Measurements from ENCODE around the gene CRLF1.

CRLF1 gene

GRCh38 chr19:18599485-18599884 is 7.1 kb downstream of the CRLF1 start:
- H3K4me2 ChIP-seq (ENCODE audit: low read depth, low read length, poor library complexity, severe bottlenecking) = no peak overlapping the region
- H3K9me3 ChIP-seq (ENCODE audit: insufficient read depth, low read depth, low read length) = no peaks in the 10 kb centered on the region
- H3K27me3 ChIP-seq (ENCODE audit: insufficient read depth, low read length, poor library complexity, severe bottlenecking) = no peaks in the 10 kb centered on the region
- H4K20me1 ChIP-seq (ENCODE audit: insufficient read depth, low read length, poor library complexity, severe bottlenecking) = no peaks in the 10 kb centered on the region
- H3K9me2 ChIP-seq (replicated peaks; ENCODE audit: low read depth, low read length) = no peaks in the 10 kb centered on the region
- H3K4me1 ChIP-seq (ENCODE audit: insufficient read depth, low read length, poor library complexity, severe bottlenecking) = peaks cover 4% of the 10 kb centered on the region
- no peak for TF ChIP-seq EZH2phosphoT487 (IDR thresholded peaks at IDR 0.05; ENCODE audit: borderline replicate concordance)
- TF ChIP-seq CTCF (conservative IDR thresholded peaks at IDR 0.05; ENCODE audit: low read length) = no peak
- H3K79me2 ChIP-seq (ENCODE audit: insufficient read depth, low read length) = no peaks in the 10 kb centered on the region
- no peaks in the 10 kb centered on the region for H3K36me3 ChIP-seq (ENCODE audit: insufficient read depth, low read length)
- H3K4me3 ChIP-seq (ENCODE audit: low read length, poor library complexity, severe bottlenecking) = no peak overlapping the region
- H2AFZ ChIP-seq (ENCODE audit: low read length) = no peak overlapping the region
- H3F3A ChIP-seq (ENCODE audit: low read depth) = no peaks in the 10 kb centered on the region
- no peak overlapping the region for H3K9ac ChIP-seq (ENCODE audit: low read depth, low read length, poor library complexity, severe bottlenecking)

DNA sequence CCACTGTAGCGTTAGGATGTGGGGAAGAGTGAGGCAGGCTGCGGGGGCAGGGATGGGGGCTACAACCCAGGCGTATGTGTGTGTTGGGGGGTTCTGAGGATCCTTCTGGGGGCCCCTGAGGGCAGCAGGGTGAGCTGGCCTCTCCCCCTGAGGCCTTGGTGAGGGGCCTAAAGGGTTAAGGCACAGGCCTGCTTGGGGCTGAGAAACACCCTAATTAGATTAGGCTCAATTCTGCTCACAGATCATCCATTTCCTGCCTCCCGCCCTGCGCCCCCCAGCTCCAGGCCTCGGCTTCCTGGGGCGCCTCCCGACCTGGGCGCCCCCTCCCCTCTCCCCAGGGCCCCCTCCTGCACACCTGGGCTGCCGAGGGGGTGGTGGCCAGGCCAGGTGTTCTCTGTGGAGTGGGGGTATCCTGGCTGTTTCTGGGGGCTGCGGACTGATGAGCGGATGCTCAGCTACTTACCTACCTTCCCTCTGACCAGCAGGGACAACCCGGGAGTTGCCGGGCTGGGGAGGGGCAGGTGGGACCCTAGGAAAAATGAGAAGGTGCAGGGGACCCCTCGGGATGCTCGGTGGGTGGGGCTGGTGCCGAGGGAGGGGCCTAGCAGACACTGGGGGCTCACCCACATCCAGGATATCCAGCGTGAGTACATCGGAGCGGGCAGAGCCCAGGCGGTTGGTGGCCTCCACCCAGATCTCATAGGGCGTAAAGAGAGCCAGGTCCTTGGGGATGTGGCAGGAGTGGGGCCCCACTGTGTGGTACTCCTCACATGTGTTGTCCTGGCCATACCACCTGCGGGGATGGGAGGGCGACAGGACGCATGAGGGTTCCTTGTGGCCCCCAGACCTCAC is 8.6 kb downstream of the CRLF1 start:
- Histone ChIP-seq H3K9me3 (ENCODE audit: insufficient read depth, low read depth, low read length) (no peaks in the 10 kb centered on the region), H3K79me2 (ENCODE audit: insufficient read depth, low read length) (no peaks in the 10 kb centered on the region), H3K4me2 (ENCODE audit: low read depth, low read length, poor library complexity, severe bottlenecking) (no peak overlapping the region), H3K36me3 (ENCODE audit: insufficient read depth, low read length) (no peaks in the 10 kb centered on the region), H3K4me3 (ENCODE audit: low read length, poor library complexity, severe bottlenecking) (no peak overlapping the region), H3K27me3 (ENCODE audit: insufficient read depth, low read length, poor library complexity, severe bottlenecking) (no peaks in the 10 kb centered on the region), H4K20me1 (ENCODE audit: insufficient read depth, low read length, poor library complexity, severe bottlenecking) (no peaks in the 10 kb centered on the region), H3F3A (ENCODE audit: low read depth) (no peaks in the 10 kb centered on the region), H3K9me2 (replicated peaks; ENCODE audit: low read depth, low read length) (no peaks in the 10 kb centered on the region), H3K4me1 (ENCODE audit: insufficient read depth, low read length, poor library complexity, severe bottlenecking) (peaks cover 5% of the 10 kb centered on the region), H3K9ac (ENCODE audit: low read depth, low read length, poor library complexity, severe bottlenecking) (no peak overlapping the region), H2AFZ (ENCODE audit: low read length) (no peak overlapping the region)
- TF ChIP-seq CTCF (conservative IDR thresholded peaks at IDR 0.05; ENCODE audit: low read length) = no peak
- no peak for TF ChIP-seq EZH2phosphoT487 (IDR thresholded peaks at IDR 0.05; ENCODE audit: borderline replicate concordance)

DNA sequence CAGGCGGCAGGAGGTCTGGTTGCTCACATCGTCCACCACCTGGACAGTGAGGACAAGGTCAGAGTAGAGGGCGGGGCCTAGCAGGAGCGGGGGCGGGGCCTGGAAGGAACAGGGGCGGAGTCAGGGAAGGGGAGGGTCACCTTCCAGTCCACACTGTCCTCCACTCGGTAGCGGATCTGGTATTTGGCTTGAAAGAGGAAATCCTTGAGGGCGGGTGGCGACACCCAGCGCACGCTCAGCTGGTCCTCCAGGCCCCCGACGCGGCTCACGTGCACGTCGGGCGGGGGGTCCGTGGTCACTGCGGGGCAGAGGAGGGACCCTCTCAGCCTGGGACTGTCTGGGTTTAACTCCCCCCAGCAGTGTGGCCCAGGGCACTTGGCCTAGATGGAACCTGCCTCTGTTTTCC is 9.8 kb downstream of the CRLF1 start:
- no peaks in the 10 kb centered on the region for H3K9me3 ChIP-seq (ENCODE audit: insufficient read depth, low read depth, low read length)
- no peaks in the 10 kb centered on the region for H3K27me3 ChIP-seq (ENCODE audit: insufficient read depth, low read length, poor library complexity, severe bottlenecking)
- no peak for TF ChIP-seq CTCF (conservative IDR thresholded peaks at IDR 0.05; ENCODE audit: low read length)
- no peak for TF ChIP-seq EZH2phosphoT487 (IDR thresholded peaks at IDR 0.05; ENCODE audit: borderline replicate concordance)
- H3K36me3 ChIP-seq (ENCODE audit: insufficient read depth, low read length) = no peaks in the 10 kb centered on the region
- no peaks in the 10 kb centered on the region for H3F3A ChIP-seq (ENCODE audit: low read depth)
- no peak overlapping the region for H3K4me3 ChIP-seq (ENCODE audit: low read length, poor library complexity, severe bottlenecking)
- H4K20me1 ChIP-seq (ENCODE audit: insufficient read depth, low read length, poor library complexity, severe bottlenecking) = no peaks in the 10 kb centered on the region
- no peaks in the 10 kb centered on the region for H3K79me2 ChIP-seq (ENCODE audit: insufficient read depth, low read length)
- no peak overlapping the region for H2AFZ ChIP-seq (ENCODE audit: low read length)
- no peaks in the 10 kb centered on the region for H3K9me2 ChIP-seq (replicated peaks; ENCODE audit: low read depth, low read length)
- H3K4me2 ChIP-seq (ENCODE audit: low read depth, low read length, poor library complexity, severe bottlenecking) = no peak overlapping the region
- H3K9ac ChIP-seq (ENCODE audit: low read depth, low read length, poor library complexity, severe bottlenecking) = no peak overlapping the region
- H3K4me1 ChIP-seq (ENCODE audit: insufficient read depth, low read length, poor library complexity, severe bottlenecking) = peaks cover 5% of the 10 kb centered on the region

Measured in Loucy (cell line).